ENCODE data around the gene LRP5.

Gene LRP5

DNA sequence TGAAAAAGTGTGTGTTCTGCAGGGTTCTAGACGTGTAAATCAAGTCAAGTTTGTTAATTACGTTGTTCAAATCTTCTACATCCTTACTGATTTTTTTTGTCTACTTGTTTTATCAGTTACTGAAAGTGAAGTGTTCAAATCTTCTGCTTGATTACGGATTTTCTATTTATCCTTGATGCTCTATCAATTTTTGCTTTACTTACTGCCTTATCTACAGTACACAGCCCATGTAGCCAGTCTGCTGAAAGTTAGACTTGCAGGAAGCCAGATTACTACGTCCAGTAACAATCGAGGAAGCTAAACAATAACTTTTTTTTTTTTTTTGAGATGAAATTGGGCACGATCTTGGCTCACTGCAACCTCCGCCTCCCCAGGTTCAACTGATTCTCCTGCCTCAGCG, 25.0 kb upstream of the LRP5 start:
- no peaks in the 10 kb centered on the region for H3K27me3 ChIP-seq (ENCODE audit: insufficient read depth, low read length, poor library complexity, severe bottlenecking)
- H4K20me1 ChIP-seq (ENCODE audit: insufficient read depth, low read length, poor library complexity, severe bottlenecking) = no peaks in the 10 kb centered on the region
- H3K9me2 ChIP-seq (replicated peaks; ENCODE audit: low read depth, low read length) = no peaks in the 10 kb centered on the region
- no peaks in the 10 kb centered on the region for H3K36me3 ChIP-seq (ENCODE audit: insufficient read depth, low read length)
- TF ChIP-seq, protein P1, sequence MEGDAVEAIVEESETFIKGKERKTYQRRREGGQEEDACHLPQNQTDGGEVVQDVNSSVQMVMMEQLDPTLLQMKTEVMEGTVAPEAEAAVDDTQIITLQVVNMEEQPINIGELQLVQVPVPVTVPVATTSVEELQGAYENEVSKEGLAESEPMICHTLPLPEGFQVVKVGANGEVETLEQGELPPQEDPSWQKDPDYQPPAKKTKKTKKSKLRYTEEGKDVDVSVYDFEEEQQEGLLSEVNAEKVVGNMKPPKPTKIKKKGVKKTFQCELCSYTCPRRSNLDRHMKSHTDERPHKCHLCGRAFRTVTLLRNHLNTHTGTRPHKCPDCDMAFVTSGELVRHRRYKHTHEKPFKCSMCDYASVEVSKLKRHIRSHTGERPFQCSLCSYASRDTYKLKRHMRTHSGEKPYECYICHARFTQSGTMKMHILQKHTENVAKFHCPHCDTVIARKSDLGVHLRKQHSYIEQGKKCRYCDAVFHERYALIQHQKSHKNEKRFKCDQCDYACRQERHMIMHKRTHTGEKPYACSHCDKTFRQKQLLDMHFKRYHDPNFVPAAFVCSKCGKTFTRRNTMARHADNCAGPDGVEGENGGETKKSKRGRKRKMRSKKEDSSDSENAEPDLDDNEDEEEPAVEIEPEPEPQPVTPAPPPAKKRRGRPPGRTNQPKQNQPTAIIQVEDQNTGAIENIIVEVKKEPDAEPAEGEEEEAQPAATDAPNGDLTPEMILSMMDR (conservative IDR thresholded peaks at IDR 0.05; ENCODE audit: low read length) = no peak
- no peak for TF ChIP-seq EZH2phosphoT487 (IDR thresholded peaks at IDR 0.05; ENCODE audit: borderline replicate concordance)
- no peaks in the 10 kb centered on the region for H3K79me2 ChIP-seq (ENCODE audit: insufficient read depth, low read length)
- no peak overlapping the region for H3K4me2 ChIP-seq (ENCODE audit: low read depth, low read length, poor library complexity, severe bottlenecking)
- no peaks in the 10 kb centered on the region for H3F3A ChIP-seq (ENCODE audit: low read depth)
- H3K9ac ChIP-seq (ENCODE audit: low read depth, low read length, poor library complexity, severe bottlenecking) = no peak overlapping the region
- H3K4me3 ChIP-seq (ENCODE audit: low read length, poor library complexity, severe bottlenecking) = no peak overlapping the region
- H2AFZ ChIP-seq (ENCODE audit: low read length) = no peak overlapping the region
- no peaks in the 10 kb centered on the region; the same call in 1 of the 2 replicates for H3K9me3 ChIP-seq (ENCODE audit: insufficient read depth, low read depth, low read length)
- peaks cover 11% of the 10 kb centered on the region for H3K4me1 ChIP-seq (ENCODE audit: insufficient read depth, low read length, poor library complexity, severe bottlenecking)

GRCh38 chr11:68289456-68289855, 22.9 kb upstream of the LRP5 start:
- H3K4me1 ChIP-seq (ENCODE audit: insufficient read depth, low read length, poor library complexity, severe bottlenecking) = peaks cover 4% of the 10 kb centered on the region
- H3K79me2 ChIP-seq (ENCODE audit: insufficient read depth, low read length) = no peaks in the 10 kb centered on the region
- no peak for TF ChIP-seq EZH2phosphoT487 (IDR thresholded peaks at IDR 0.05; ENCODE audit: borderline replicate concordance)

GRCh38 chr11:68293708-68294107, 18.7 kb upstream of the LRP5 start:
- Histone ChIP-seq H2AFZ (ENCODE audit: low read length) (no peak overlapping the region), H3K27me3 (ENCODE audit: insufficient read depth, low read length, poor library complexity, severe bottlenecking) (no peaks in the 10 kb centered on the region), H3K4me1 (ENCODE audit: insufficient read depth, low read length, poor library complexity, severe bottlenecking) (peaks cover 2% of the 10 kb centered on the region), H3K9me3 (ENCODE audit: insufficient read depth, low read depth, low read length) (no peaks in the 10 kb centered on the region; the same call in 1 of the 2 replicates), H3K4me3 (ENCODE audit: low read length, poor library complexity, severe bottlenecking) (no peak overlapping the region), H4K20me1 (ENCODE audit: insufficient read depth, low read length, poor library complexity, severe bottlenecking) (no peaks in the 10 kb centered on the region), H3F3A (ENCODE audit: low read depth) (no peaks in the 10 kb centered on the region), H3K79me2 (ENCODE audit: insufficient read depth, low read length) (no peaks in the 10 kb centered on the region), H3K36me3 (ENCODE audit: insufficient read depth, low read length) (no peaks in the 10 kb centered on the region), H3K9me2 (replicated peaks; ENCODE audit: low read depth, low read length) (no peaks in the 10 kb centered on the region), H3K4me2 (ENCODE audit: low read depth, low read length, poor library complexity, severe bottlenecking) (no peak overlapping the region), H3K9ac (ENCODE audit: low read depth, low read length, poor library complexity, severe bottlenecking) (no peak overlapping the region)
- TF ChIP-seq, protein P1 (conservative IDR thresholded peaks at IDR 0.05; ENCODE audit: low read length) = no peak
- no peak for TF ChIP-seq EZH2phosphoT487 (IDR thresholded peaks at IDR 0.05; ENCODE audit: borderline replicate concordance)

More at GRCh38 chr11:68289456-68289855, 22.9 kb upstream of the LRP5 start:
- Histone ChIP-seq H3K9me2 (replicated peaks; ENCODE audit: low read depth, low read length) (no peaks in the 10 kb centered on the region), H3K27me3 (ENCODE audit: insufficient read depth, low read length, poor library complexity, severe bottlenecking) (no peaks in the 10 kb centered on the region), H3K4me3 (ENCODE audit: low read length, poor library complexity, severe bottlenecking) (no peak overlapping the region), H3K4me2 (ENCODE audit: low read depth, low read length, poor library complexity, severe bottlenecking) (no peak overlapping the region), H3K9me3 (ENCODE audit: insufficient read depth, low read depth, low read length) (no peaks in the 10 kb centered on the region; the same call in 1 of the 2 replicates), H2AFZ (ENCODE audit: low read length) (no peak overlapping the region), H3K9ac (ENCODE audit: low read depth, low read length, poor library complexity, severe bottlenecking) (no peak overlapping the region), H3F3A (ENCODE audit: low read depth) (no peaks in the 10 kb centered on the region), H3K36me3 (ENCODE audit: insufficient read depth, low read length) (no peaks in the 10 kb centered on the region), H4K20me1 (ENCODE audit: insufficient read depth, low read length, poor library complexity, severe bottlenecking) (no peaks in the 10 kb centered on the region)

- no peak overlapping the region for H3K4me3 ChIP-seq (ENCODE audit: low read length, poor library complexity, severe bottlenecking)
- H3K4me1 ChIP-seq (ENCODE audit: insufficient read depth, low read length, poor library complexity, severe bottlenecking) = no peaks in the 10 kb centered on the region
- H3K9me3 ChIP-seq (ENCODE audit: insufficient read depth, low read depth, low read length) = no peaks in the 10 kb centered on the region
- no peaks in the 10 kb centered on the region for H3K36me3 ChIP-seq (ENCODE audit: insufficient read depth, low read length)
- no peaks in the 10 kb centered on the region for H3K9me2 ChIP-seq (replicated peaks; ENCODE audit: low read depth, low read length)
- TF ChIP-seq, protein P1 (conservative IDR thresholded peaks at IDR 0.05; ENCODE audit: low read length) = no peak
- TF ChIP-seq EZH2phosphoT487 (IDR thresholded peaks at IDR 0.05; ENCODE audit: borderline replicate concordance) = no peak
- H2AFZ ChIP-seq (ENCODE audit: low read length) = no peak overlapping the region
- H3K27me3 ChIP-seq (ENCODE audit: insufficient read depth, low read length, poor library complexity, severe bottlenecking) = no peaks in the 10 kb centered on the region
- H3K4me2 ChIP-seq (ENCODE audit: low read depth, low read length, poor library complexity, severe bottlenecking) = no peak overlapping the region
- no peak overlapping the region for H3K9ac ChIP-seq (ENCODE audit: low read depth, low read length, poor library complexity, severe bottlenecking)
- no peaks in the 10 kb centered on the region for H3K79me2 ChIP-seq (ENCODE audit: insufficient read depth, low read length)
- no peaks in the 10 kb centered on the region for H3F3A ChIP-seq (ENCODE audit: low read depth)
- no peaks in the 10 kb centered on the region for H4K20me1 ChIP-seq (ENCODE audit: insufficient read depth, low read length, poor library complexity, severe bottlenecking)
Measured at GRCh38 chr11:68295271-68295670, 17.1 kb upstream of the LRP5 start.

All from Loucy (cell line).